HG03520 (cell line): ENCODE results near the gene RABGAP1L.
A peak's percentile ranks its signal among the peaks of the same experiment; 100 is the strongest.
"Not testable (repeated sequence)": the region's sequence is repeated elsewhere in the genome, so short reads cannot be mapped to it uniquely, and the experiment has no call there.

Source experiments
- ATAC-seq: cut with Tn5 transposase; IDR thresholded peaks from one replicate; pipeline ENCODE4 v1.9.1; 2021; ENCODE audit warnings: mild to moderate bottlenecking, moderate library complexity; ENCODE audit not compliant: unreplicated experiment

The RABGAP1L gene

GRCh38 chr1:175000697-175001187, 841.4 kb downstream of the RABGAP1L start:
- no peak for ATAC-seq

- ATAC-seq = no peak
Measured at GRCh38 chr1:175002910-175003517, 843.7 kb downstream of the RABGAP1L start.

- ATAC-seq = no peak
Measured at GRCh38 chr1:175003521-175003920, 844.2 kb downstream of the RABGAP1L start.

- ATAC-seq = no peak
Measured at GRCh38 chr1:175005085-175005783, 845.9 kb downstream of the RABGAP1L start.

GRCh38 chr1:175009532-175009931, 850.2 kb downstream of the RABGAP1L start:
- ATAC-seq = no peak

GRCh38 chr1:175013445-175013844, 854.1 kb downstream of the RABGAP1L start:
- no peak for ATAC-seq

- no peak for ATAC-seq
Measured at GRCh38 chr1:175015243-175015642, 855.9 kb downstream of the RABGAP1L start.

GRCh38 chr1:175019524-175019923, 860.2 kb downstream of the RABGAP1L start:
- no peak for ATAC-seq

- ATAC-seq = peak; percentile 84
Measured at GRCh38 chr1:175023043-175023921, 864.0 kb downstream of the RABGAP1L start, which contains the start of gene MRPS14. Gene MRPS14 (minus strand): TSS chr1:175023425. CDS start chr1:175023408, 17 bp downstream.

- not testable (repeated sequence) for ATAC-seq
Measured at GRCh38 chr1:175023922-175024242, 864.6 kb downstream of the RABGAP1L start.

- ATAC-seq = no peak
Measured at GRCh38 chr1:175024773-175025172, 865.5 kb downstream of the RABGAP1L start.

GRCh38 chr1:175033953-175034352, 874.6 kb downstream of the RABGAP1L start:
- ATAC-seq = no peak

GRCh38 chr1:175034775-175035174, 875.5 kb downstream of the RABGAP1L start:
- no peak for ATAC-seq

GRCh38 chr1:175035865-175036264, 876.5 kb downstream of the RABGAP1L start:
- ATAC-seq = no peak

- no peak for ATAC-seq
Measured at GRCh38 chr1:175036476-175036875, 877.2 kb downstream of the RABGAP1L start.

- ATAC-seq = no peak
Measured at GRCh38 chr1:175037416-175037815, 878.1 kb downstream of the RABGAP1L start.

- no peak for ATAC-seq
Measured at GRCh38 chr1:175040324-175040879, 881.1 kb downstream of the RABGAP1L start.

GRCh38 chr1:175042650-175043049, 883.3 kb downstream of the RABGAP1L start:
- ATAC-seq = no peak

GRCh38 chr1:175043824-175044223, 884.5 kb downstream of the RABGAP1L start:
- no peak for ATAC-seq

- not testable (repeated sequence) for ATAC-seq
Measured at GRCh38 chr1:175044591-175044990, 885.3 kb downstream of the RABGAP1L start.
